Gastrocnemius medialis (tissue), 4 donors: ENCODE results near the gene PRKCQ.

Experiments used
- CTCF ChIP-seq, 5 experiments: fragments of 450-650 bp in 3 of 5; fragments of 200-600 bp in 2 of 5; sonication (generic) in 2 of 5; IDR thresholded peaks in 4 of 5; conservative IDR thresholded peaks in 1 of 5; 1 replicate in 4 of 5; 2 replicates in 1 of 5; pipeline ENCODE4 v1.5.1; 2016 to 2019; ENCODE audit warnings: antibody characterized with exemption in 5 of 5, mild to moderate bottlenecking in 3 of 5, moderate library complexity in 3 of 5
- POLR2A ChIP-seq, 2 donors: fragments of 450-650 bp; IDR thresholded peaks; one replicate each; pipeline ENCODE4 v1.6.1; 2017; ENCODE audit warnings: antibody characterized with exemption in 2 of 2, mild to moderate bottlenecking in 2 of 2, moderate library complexity in 2 of 2

DNA sequence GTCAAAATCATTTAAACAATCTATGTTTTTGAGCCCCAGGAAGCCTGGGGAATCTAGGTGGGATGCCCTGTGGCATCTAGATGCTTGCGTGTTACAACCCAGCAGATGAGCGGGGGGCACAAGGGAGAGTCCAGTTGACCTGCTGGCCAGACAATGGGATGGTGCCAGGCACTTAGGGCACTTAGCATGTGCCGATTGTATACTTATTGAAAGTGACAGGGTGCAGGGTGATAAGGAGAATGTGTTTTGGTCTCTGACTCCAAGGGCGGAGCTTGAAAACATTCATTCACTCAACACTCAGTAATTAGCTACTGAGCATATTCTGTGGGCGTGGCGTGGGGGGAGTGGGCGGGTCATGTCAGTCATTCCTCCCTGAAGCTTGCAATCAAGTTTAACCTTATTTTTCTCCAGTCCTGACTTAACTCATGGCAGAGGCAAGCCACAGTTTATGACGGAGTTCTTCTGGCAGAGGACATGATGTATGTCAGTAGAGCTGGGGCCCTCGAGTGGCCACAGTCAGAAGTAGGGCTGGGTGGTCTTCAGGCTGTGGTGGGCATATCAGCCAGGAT, 115.1 kb downstream of the PRKCQ start:
- TF ChIP-seq CTCF (IDR thresholded peaks at IDR 0.05 in 4 of 5, conservative IDR thresholded peaks at IDR 0.05 in 1 of 5) (no peak), POLR2A (IDR thresholded peaks at IDR 0.05) (no peak)
